Fibroblast of peridontal ligament (primary cell): ENCODE data around the gene BRINP2.

Source experiments
- DNase-seq: peaks from one replicate; pipeline ENCODE4 v3.0.0-alpha.2; 2010; ENCODE audit errors: extremely low read depth

Gene BRINP2

GRCh38 chr1:177223359-177223758 is 52.6 kb downstream of the BRINP2 start:
- DNase-seq, result no peak

- no peak for DNase-seq
Measured at GRCh38 chr1:177227978-177228692, 57.4 kb downstream of the BRINP2 start.

DNA sequence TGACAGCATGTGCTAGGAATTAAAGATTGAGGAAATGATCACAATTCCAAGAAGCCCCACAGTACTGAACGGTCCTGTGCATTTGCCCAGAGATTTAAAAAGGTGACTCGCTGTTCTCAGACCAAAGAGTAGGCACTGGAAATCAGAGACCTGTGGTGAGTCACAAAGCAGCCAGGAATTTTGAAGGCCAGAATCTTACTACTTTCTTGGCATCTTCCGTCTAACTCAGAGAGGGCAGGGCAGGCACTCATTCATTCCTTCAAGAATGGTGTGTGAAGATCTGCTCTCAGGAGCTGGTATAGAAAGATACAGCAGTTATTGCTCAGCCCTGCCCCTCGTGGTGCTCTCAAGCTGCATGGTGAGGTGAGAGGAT is 57.9 kb downstream of the BRINP2 start:
- peak; percentile 11 for DNase-seq

DNA sequence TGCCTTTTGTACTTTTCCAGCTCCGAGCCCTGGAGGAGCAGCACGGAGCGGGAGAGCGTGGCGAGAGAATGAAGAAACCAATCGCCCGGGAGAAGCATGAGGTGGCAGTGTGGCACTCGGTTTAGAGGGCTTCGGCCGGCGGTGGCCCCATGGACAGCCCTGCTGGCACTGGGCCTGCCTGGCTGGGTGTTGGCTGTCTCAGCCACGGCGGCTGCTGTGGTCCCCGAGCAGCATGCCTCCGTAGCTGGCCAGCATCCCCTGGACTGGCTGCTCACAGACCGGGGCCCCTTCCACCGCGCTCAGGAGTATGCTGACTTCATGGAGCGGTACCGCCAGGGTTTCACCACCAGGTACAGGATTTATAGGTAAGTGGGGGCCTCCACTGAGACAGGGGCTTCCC is 59.0 kb downstream of the BRINP2 start:
- no peak for DNase-seq

DNA sequence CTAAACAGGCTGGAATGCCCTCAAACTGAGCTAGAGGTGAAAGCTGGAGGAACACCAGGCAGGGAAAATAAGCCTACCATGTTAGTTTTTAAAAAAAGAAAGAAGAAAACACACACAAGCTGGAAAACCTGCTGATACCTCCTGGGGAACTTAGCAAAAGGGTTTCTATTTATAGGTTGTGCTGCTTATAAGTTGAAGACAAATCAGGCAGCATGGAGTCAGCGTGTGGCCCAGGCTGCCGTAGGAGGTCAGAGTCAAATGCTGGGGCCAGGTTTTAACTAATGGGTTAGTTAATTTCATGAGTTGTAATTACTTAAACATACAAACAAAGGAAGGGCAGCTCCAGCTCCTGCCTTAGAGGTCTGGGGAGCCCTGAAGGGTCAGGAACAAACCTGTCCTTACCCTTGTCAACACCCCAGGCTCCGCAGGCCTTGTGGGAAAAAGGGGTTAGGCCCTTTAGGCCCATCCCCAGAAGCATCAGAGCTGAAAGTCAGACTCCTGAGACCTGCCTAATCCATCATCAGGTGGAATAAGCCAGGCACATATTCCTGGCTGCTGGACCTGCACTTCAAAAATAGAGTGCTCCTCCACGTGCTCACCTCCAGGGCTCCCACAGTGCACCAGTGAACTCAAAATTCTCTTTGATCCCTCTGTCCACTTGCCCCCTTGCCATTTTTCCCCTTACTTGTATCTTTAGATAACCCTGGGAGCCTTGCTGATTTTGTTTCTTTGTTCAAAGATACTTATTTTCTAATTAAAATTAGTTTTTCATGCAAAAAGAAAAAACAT is 59.7 kb downstream of the BRINP2 start:
- DNase-seq, result no peak

GRCh38 chr1:177235350-177235749 is 64.6 kb downstream of the BRINP2 start:
- no peak for DNase-seq

GRCh38 chr1:177236962-177237361 is 66.2 kb downstream of the BRINP2 start:
- DNase-seq, result no peak

DNA sequence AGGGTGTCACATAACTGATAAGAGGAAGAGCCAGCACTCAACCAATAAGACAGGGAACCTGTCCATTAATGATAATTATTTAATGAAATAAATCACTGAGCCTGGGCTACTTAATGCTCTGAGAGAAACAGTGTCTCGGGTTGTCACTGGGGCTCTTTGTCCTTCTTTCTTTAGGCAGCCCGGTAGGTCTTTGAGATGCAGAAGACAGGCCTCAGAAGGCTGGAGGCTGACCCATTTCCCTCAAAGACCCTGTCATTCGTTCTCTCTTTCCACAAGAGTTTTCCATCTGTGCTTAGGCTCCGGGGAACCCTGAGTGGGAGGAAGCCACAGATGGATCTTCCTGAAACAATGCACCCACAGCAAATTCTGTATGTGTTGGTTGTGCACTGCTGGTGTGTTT is 68.2 kb downstream of the BRINP2 start:
- DNase-seq, result no peak

- DNase-seq, result no peak
Measured at GRCh38 chr1:177239792-177240191, 69.0 kb downstream of the BRINP2 start.

DNA sequence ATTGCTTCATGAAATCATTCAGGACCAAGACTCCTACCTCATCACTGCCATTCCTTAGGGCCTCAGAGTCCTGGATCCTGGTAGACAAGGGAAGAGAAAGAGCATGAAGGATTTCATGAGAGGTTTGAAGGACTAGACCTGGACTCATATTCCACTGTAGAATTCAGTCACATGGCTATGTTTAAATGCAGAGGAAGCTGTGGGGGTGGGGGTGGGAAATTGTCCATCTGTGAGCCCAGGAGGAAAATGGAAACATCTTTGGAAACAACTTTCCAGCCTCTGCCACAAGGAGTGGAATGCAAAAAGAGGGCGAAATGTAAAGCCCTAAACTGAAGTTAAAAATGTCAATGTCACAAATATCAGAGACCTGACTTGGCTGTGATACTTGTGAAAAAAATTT is 73.0 kb downstream of the BRINP2 start:
- DNase-seq, result no peak

DNA sequence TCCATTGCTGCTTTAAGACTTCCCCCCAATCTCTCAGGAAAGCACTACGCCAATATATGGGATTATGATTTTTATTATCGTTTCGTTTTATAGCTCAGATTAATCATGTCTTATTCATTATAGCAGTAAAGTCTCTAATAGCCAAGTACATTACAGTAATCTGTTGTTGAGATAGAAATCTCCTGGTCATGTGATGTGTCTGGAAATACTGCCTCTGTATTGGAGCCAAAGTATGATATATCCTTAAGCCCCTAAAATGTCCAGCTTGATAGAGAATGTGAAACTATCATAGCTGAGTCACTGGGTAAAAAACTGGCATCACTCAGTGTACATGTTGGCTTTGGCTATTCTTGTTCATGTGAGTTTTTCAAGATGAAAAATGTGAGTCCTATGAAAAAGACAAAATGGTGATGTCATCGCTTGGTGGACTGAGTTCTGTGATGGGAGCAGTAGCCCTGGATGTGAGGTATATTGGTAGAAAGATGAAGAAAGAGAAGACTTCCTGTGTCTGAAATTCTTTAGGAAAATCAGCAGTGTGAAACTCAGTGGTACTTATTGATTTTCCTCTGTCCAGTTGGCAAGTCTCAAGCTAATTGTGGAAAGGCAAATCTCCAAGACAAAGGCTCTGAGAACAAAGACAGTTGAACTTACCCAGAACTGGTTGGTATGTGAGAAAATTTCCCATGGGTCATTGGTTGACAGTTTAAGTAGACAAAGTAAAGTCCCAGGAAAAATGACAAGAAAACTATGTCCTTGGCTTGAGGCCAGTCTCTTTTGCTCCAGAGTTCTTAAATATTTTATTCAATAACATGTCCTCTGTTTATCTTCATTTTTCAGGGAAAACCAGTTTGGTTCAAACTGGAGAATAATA is 76.2 kb downstream of the BRINP2 start:
- no peak for DNase-seq

GRCh38 chr1:177247623-177248176 is 76.9 kb downstream of the BRINP2 start:
- no peak for DNase-seq

DNA sequence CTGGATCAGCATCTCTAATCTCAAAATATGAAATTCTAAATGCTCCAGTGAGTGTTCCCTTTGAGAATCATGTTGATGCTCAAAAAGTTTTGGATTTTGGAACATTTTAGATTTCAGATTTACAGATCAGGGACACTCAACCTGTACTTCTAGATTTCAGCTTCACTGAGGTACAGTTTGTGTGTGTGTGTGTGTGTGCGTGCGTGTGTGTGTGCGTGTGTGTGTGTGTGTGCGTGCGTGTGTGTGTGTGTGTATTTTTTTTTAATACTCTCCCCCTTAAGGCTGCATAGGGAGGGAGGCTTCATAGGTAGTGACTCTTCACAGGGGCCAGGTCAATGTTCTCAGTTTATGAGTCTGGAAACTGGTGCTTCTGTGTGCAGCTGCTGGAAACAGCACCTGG is 77.5 kb downstream of the BRINP2 start:
- no peak for DNase-seq

DNA sequence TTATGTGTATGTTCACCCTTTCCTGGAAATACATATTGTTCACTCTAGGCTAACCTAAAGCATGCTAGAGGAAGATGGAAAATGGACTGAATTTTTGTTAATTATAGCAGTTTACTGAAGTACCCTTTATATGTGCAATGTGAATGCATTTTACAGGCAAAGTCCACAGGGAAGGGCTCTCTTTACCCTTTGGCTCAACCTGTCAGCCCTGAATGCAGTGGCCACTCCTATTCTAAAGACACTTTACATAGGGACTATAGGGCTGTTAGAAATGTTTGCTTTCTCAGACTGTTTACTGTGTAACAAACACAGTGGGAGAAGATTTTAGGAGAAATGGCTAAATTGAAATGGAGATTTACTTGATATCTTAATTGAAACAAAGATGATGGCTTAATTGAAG is 78.5 kb downstream of the BRINP2 start:
- no peak for DNase-seq

DNA sequence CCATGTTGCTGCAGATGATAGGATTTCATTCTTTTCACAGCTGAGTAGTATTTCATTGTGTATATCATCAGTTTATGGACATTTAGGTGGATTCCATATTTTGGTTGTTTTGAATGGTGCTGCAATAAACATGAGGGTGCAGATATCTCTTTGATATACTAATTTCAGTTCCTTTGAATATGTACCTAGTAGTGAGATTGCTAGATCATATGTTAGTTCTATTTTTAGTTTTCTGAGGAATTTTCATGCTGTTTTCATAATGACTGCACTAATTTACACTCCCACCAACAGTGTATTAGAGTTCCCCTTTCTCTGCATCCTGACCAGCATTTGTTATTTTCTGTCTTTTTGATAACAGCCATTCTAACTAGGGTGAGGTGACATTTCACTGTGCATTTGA is 82.1 kb downstream of the BRINP2 start:
- DNase-seq, result no peak

DNA sequence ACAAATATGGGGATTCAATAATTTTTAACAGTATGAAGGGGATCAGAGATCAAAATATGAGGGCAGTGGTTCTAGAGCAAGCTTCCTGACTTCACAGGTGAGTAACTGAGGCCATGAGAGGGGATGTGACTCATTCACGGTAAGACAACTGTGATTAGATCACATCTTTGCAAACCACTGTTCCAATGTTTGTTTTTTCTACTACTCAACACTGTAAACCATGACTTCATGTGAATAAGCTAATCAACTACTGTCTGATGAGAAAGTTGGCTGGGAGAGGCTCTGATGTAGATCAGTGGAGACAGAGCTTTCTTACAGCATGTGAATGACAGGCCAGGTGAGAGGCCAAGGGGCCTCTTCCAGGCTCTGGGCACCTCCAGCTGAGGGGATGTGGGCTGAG is 84.7 kb downstream of the BRINP2 start:
- no peak for DNase-seq

- peak; percentile 78 for DNase-seq
Measured at GRCh38 chr1:177256153-177257075, 85.7 kb downstream of the BRINP2 start.

DNA sequence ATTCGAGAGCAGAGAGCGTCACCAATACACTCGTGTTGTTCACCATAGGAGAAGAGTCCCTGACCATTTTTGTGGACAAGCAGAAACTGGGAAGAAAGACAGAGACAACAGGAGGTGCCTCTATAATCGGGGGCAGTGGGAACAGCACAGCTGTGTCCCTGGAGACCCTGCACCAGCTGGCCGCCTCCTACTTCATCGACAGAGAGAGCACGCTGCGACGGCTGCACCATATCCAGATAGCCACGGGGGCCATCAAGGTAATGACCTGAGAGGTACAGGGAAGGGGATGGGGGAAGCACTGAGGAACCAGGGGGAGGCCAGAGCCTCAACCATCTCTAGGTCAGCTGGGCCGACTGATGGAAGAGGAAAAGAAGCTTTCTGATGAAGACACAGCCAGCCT is 86.4 kb downstream of the BRINP2 start:
- DNase-seq, result no peak

GRCh38 chr1:177257576-177257975 is 86.8 kb downstream of the BRINP2 start:
- no peak for DNase-seq

DNA sequence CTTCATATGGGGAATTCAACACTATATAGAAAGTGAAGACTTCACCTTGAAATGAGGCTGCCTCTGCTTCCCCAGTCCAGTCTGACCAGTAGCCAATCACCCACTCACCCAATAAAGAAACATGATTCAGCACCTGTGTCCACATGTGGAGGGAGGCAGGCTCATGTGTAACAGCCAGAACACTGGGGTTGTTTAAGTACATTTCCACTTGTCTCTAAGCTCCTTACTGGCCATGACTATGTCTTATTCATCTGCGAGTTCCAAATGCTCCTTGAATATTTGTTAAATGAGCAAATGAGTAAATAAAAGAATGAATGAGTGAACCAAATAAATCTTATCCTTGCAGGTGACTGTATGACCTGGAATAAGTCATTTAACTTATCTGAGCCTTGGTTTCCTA is 100.1 kb downstream of the BRINP2 start:
- no peak for DNase-seq

- no peak for DNase-seq
Measured at GRCh38 chr1:177273141-177273540, 102.4 kb downstream of the BRINP2 start.
